ELF-1 (cell line): ENCODE measurements around the gene MTMR2.
A peak's percentile ranks its signal among the peaks of the same experiment; 100 is the strongest.

Experiments
- DNase-seq: peaks from one replicate; pipeline ENCODE4 v3.0.0-alpha.2; 2016; ENCODE audit warnings: low read depth, low spot score

MTMR2 gene

GRCh38 chr11:95918056-95918455, 5.9 kb downstream of the MTMR2 start:
- no peak for DNase-seq

GRCh38 chr11:95917193-95918036, 6.5 kb downstream of the MTMR2 start:
- DNase-seq = no peak

GRCh38 chr11:95916049-95916448, 7.9 kb downstream of the MTMR2 start:
- no peak for DNase-seq

- DNase-seq = no peak
These were observed 8.9 kb downstream of the MTMR2 start for GRCh38 chr11:95915051-95915450.

- no peak for DNase-seq
These were observed 9.9 kb downstream of the MTMR2 start for GRCh38 chr11:95913830-95914615.

GRCh38 chr11:95912902-95913560, 10.9 kb downstream of the MTMR2 start:
- no peak for DNase-seq

DNA sequence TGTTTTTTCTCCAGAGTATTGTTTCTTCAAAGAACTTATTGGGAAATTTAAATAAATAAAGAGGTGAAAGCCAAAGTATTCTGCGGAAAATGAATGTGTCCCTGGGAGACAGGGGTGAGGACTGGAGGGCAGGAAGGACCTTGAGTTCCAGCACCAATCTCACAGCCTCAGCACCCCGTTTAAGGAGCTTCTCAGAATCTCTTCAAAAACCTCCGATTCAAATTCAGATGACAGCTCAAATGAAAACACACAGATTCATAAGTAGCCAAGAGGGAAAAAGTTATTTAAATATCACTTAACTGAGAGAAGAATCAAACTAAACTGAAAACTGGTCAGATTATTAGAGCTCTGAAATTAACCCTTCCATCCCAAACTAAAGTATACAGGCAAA, 12.5 kb downstream of the MTMR2 start:
- no peak for DNase-seq

DNA sequence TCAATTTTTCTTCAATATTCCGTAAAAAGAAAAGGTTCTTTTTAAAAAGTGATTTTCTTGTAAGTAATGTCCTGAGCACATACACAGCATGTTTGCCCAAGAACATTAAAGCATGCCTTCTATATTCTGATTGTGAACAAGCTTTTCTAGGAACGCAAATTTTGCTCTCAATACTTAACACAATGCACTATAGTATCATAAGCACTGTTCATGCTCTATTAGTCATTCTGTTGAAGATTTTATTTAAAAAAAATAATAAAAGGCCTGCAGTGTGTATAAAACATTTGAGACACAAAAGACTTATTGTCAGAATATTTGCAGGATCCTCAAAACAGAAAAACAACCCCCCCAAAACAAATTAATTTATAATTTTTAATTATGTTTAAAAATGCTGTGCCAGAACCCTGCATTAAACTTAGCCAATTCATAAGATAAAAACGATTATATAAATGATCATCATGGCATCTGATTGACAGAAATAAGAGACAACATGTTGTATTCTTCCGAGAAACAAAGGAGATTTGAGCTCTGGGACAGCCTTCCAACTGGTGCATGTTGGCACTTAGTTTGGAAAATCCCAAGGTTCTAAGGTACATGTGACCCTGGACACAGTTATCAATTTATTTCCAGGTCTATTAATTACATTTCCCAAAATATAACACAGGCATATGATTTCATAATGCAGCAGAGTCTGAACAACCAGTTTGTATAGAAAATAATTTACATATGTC, 13.1 kb downstream of the MTMR2 start:
- DNase-seq = no peak

DNA sequence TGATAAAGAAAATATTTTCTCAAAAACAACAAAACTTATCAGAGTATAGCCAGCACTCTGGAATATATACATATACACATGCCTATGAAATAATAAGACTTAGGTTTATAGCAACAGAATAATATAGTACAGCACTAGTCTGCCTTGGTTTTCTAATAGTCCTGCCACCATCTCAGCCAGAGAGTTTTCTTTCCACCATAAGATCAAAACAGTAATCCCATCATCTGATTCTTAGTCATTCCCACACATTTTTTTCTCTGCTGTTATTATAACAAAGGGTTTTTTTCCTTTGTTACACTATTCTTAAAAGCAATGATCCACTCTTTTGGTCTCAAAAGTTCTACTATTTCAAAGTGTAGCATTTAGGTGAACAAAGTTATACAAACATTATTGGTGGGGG, 15.1 kb downstream of the MTMR2 start:
- no peak for DNase-seq

DNA sequence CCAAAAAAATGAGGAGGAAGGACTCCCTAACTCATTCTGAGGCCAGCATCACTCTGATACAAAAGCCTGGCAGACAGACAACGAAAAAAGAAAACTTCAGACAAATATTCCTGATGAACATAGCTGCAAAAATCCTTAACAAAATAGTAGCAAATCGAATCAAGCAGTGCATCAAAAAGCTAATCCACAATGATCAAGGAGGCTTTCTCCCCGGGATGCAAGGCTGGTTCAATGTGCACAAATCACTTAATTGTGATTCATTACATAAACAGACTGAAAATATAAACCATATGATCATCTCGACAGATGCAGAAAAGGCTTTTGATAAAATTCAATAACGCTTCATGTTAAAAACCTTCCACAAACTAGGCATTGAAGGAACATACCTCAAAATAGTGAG, 16.4 kb downstream of the MTMR2 start:
- DNase-seq = no peak

- peak; percentile 66 for DNase-seq
These were observed 19.8 kb downstream of the MTMR2 start for GRCh38 chr11:95904009-95904650.

- no peak for DNase-seq
These were observed 25.1 kb downstream of the MTMR2 start for GRCh38 chr11:95898782-95899181.

GRCh38 chr11:95897731-95898130, 26.2 kb downstream of the MTMR2 start:
- no peak for DNase-seq

- DNase-seq = no peak
These were observed 28.1 kb downstream of the MTMR2 start for GRCh38 chr11:95895815-95896214.

DNA sequence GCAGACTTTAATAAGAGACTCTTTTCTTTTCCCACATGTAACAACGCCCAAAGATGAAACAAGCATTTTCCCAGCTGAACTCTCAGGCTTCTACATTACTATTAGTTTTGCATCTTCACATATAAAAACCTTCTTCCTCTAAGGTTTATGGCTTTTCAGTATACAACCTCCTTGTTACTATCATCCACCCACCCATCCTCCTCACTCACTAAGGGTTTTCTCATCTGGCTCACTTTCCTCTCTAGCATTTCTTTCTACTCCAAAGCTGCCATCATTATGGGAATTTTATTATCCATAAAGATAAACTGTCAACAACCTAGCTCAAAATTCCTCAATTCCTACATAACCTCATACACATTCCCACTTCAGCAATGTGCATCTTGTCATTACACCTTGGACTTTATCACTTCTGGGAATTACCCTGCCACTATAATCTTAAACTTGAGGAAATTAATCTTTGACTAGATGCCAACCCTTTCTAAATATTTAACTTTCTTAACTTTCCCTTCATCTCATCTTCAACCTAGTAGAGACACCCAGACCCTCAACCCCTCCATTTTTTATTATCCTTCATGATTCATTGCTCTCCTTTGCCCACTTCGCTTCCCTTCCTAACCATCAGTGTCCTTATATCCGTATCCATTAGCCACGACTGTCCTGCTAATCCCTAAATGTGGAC, 30.9 kb downstream of the MTMR2 start:
- no peak for DNase-seq

DNA sequence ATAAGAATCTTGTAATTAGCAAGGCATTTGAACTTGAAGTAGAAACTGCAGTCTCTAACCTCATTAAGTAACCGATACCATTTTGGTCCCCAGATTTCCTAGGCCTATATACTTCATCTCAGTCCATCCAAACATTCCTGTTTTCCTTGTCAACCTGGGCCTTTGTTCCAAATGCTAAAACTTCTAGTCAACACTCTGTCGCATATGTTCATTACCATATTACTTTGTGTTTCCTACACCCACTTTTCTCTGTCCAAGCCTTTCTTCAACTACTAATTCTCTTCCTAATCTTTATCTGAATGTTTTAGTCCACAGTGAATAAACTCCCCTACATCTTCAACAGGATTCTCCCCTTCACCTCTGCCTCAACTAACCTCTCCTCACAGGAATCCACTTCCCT, 31.4 kb downstream of the MTMR2 start:
- no peak for DNase-seq

DNA sequence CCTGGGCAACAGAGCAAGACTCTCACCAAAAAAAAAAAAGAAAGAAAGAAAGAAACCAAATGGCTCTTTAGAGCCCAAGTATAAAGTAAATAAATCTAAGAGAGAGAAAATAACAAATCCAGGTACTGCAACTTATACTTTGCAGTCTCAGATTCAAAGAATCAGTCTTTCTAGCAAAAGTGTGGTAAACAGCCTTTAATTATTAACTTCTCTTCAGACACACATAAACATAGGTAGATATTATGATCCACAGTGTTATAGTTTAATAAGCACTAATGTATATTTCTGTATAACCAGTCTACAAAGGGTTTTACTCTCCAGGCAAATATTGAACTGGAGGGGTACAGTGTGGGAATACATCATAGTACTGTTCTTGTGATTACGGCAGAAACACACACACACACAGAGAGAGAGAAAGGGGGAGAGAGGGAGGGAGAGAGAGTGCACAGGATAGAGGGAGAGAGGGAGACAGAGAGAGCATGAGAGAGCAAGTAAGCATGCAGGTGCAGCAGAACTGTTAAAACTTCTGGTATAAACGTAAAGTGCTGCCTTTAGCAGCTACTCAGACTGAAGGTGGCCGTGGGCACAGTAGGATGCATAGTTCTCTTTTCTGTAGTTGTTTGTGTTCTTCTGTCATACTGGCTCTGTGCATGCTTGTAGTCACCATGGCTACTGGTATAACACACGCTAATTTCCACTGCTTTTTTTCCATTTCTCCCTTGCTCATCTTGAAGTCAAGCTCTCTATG, 32.3 kb downstream of the MTMR2 start:
- DNase-seq = no peak

DNA sequence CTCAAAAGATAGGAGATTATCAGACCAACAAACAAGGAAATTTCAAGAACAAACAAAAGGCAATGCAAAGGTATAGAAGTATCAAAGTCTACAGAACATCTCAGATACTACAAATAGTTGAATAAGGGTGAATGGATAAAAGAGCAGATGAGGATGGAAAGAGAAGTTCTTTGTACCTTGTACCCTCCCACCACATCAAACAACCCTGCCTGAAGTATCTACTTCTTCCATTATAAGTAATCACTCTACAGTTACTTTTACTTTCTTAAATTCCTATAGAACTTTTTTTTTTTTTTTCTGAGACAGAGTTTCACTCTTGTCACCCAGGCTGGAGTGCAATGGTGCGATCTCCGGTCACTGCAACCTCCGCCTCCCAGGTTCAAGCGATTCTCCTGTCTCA, 35.1 kb downstream of the MTMR2 start:
- DNase-seq = no peak

DNA sequence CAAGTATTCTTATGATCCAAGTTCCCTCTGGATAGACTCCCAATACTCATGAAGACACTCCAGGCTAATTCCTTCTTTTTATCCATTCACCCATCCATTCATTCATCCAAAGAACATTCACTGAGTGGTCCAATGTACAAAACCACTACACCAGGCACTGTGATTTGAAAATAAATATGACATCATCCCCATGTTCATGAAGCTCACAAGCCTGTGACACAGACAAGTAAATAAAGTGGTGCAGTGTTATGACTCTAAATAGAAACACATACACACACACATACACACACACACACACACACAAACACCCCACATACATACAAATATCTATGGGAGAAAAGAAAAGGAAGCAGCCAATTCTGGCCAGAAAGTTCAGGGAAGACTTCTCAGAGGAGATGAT, 35.5 kb downstream of the MTMR2 start:
- DNase-seq = no peak

- no peak for DNase-seq
These were observed 37.4 kb downstream of the MTMR2 start for GRCh38 chr11:95886462-95886861.
